ENCODE measurements around the gene NKD2. TPM values are rescaled to one million over a fixed set of nuclear protein-coding genes. Genes with fewer than 3 reads are reported as not detected.
A peak's percentile ranks its signal among the peaks of the same experiment; 100 is the strongest.

Gene NKD2
- total and polyA plus RNA-seq, 2 experiments from 2014 or later = not detected

DNA sequence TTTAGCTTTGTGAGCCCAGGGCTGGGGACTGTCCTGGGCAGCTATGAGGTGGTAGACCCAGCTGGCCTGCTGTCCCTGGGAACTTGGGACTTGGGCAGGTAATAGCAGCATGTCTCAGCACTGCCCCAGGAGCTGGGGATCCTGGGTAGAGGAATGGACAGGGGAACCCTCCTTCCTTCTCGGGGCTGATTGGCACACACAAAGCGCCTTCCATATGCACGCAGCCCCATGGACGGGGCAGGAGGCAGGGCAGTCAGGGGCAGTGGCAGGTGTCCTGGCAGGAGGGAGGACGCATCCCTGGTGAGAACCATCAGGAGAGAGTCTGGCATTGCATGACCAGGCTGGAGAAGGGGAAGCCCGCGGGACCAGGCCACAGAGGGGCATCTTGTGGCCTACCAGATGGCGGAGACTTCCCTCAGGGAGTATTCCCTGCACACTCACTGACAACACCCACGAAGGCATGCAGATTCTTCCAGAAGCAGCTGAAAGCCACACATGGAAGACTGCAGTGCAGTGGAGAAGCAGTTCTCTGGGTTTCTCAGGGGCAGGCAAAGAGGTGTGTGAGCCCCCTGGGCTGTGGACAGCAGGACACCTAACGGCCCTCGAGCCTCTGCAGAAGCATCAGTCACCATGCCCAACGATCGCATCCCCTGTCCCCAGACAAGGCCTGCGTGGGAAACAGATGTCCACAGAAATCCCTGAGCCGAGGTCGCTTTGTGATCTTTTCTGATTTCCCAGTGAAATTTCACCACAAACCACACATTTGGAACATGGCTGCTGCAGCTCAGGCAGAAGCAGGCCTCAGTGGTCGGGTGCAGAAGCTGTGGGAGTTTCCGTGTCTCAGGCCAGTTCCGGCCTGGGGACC is 7.0 kb upstream of the NKD2 start:
- Histone ChIP-seq H3K4me3 (no peak overlapping the region), H3K9me2 (ENCODE audit: insufficient read depth) (no peaks in the 10 kb centered on the region), H3K4me1 (ENCODE audit: insufficient read depth) (no peaks in the 10 kb centered on the region; the same call in 1 of the 2 replicates), H3F3A (ENCODE audit: insufficient read depth) (no peaks in the 10 kb centered on the region), H3K9me3 (ENCODE audit: low read depth) (no peaks in the 10 kb centered on the region), H3K27ac (no peak overlapping the region), H3K36me3 (ENCODE audit: low read depth) (no peaks in the 10 kb centered on the region), H4K20me1 (ENCODE audit: insufficient read depth) (no peaks in the 10 kb centered on the region), H3K4me2 (ENCODE audit: unreplicated experiment) (no peak overlapping the region), H3K27me3 (replicated peaks; ENCODE audit: insufficient read depth) (peaks cover 20% of the 10 kb centered on the region), H3K9ac (no peak overlapping the region), H2AFZ (no peak overlapping the region), H3K79me2 (ENCODE audit: insufficient read depth) (no peaks in the 10 kb centered on the region)
- no peak for DNase-seq
- TF ChIP-seq EZH2phosphoT487 (IDR thresholded peaks at IDR 0.05; ENCODE audit: insufficient read depth, low read depth) (no peak), EZH2 (IDR thresholded peaks at IDR 0.05; ENCODE audit: insufficient read depth, poor library complexity, severe bottlenecking) (no peak)
- WGBS, 2 experiments (ENCODE audit: low coverage in 1 of 2, low lambda C conversion rate in 2 of 2, missing lambda C conversion rate in 2 of 2) = 73 to 77% methylated on average over 19 of the region's 19 CpGs
- in situ Hi-C loops (cut with MboI) = no loop called here

DNA sequence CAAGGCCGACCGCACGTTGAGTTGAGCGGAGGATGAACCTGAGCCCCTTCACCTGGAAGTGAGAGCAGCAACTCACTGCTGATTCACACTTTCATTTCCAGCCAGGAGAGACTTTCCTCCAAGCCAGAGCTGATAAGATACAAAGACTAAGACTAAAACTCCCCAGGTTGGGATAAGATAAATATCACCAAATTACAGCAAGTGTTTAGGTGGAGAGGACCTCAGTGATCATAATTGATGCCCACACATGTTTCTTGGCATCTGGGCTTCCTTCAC is 6.4 kb upstream of the NKD2 start:
- no peak for DNase-seq
- TF ChIP-seq EZH2phosphoT487 (IDR thresholded peaks at IDR 0.05; ENCODE audit: insufficient read depth, low read depth) = no peak
- no peak for TF ChIP-seq EZH2 (IDR thresholded peaks at IDR 0.05; ENCODE audit: insufficient read depth, poor library complexity, severe bottlenecking)
- no peaks in the 10 kb centered on the region for H3F3A ChIP-seq (ENCODE audit: insufficient read depth)
- H3K9me3 ChIP-seq (ENCODE audit: low read depth) = no peaks in the 10 kb centered on the region
- H3K79me2 ChIP-seq (ENCODE audit: insufficient read depth) = no peaks in the 10 kb centered on the region
- WGBS, 2 experiments (ENCODE audit: low coverage in 1 of 2, low lambda C conversion rate in 2 of 2, missing lambda C conversion rate in 2 of 2) = 75 to 76% methylated on average over 4 of the region's 4 CpGs
- H3K9me2 ChIP-seq (ENCODE audit: insufficient read depth) = no peaks in the 10 kb centered on the region
- H3K36me3 ChIP-seq (ENCODE audit: low read depth) = no peaks in the 10 kb centered on the region
- peaks cover 21% of the 10 kb centered on the region for H3K27me3 ChIP-seq (replicated peaks; ENCODE audit: insufficient read depth)
- H3K4me1 ChIP-seq (ENCODE audit: insufficient read depth) = no peaks in the 10 kb centered on the region; the same call in 1 of the 2 replicates
- H3K27ac ChIP-seq = no peak overlapping the region
- H3K9ac ChIP-seq = no peak overlapping the region
- H2AFZ ChIP-seq = no peak overlapping the region
- in situ Hi-C loops (cut with MboI) = no loop called here
- H3K4me3 ChIP-seq = no peak overlapping the region
- H4K20me1 ChIP-seq (ENCODE audit: insufficient read depth) = no peaks in the 10 kb centered on the region
- H3K4me2 ChIP-seq (ENCODE audit: unreplicated experiment) = no peak overlapping the region

DNA sequence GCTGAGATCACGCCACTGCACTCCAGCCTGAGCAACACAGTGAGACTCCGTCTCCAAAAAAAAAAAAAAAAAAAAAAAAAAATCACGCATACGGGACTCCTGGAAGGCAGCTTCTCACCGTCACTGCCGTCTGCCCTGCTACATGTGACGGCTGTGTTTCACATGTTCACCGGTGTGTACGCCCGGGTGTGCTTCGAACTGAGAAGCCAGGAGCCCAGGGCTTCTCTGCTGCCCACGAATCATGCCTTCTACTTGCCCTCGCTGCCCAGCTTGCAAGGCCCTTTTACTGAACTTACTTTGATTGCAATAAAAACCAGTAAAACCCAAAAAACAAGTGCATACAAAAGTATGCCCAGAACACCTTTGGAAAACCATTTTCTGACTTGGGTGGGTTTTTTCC is 5.8 kb upstream of the NKD2 start:
- Histone ChIP-seq H3K9me2 (ENCODE audit: insufficient read depth) (no peaks in the 10 kb centered on the region), H3K4me3 (no peak overlapping the region), H3K4me1 (ENCODE audit: insufficient read depth) (no peaks in the 10 kb centered on the region), H3K27ac (no peak overlapping the region), H3K9ac (no peak overlapping the region), H3K9me3 (ENCODE audit: low read depth) (no peaks in the 10 kb centered on the region), H3K27me3 (replicated peaks; ENCODE audit: insufficient read depth) (peaks cover 28% of the 10 kb centered on the region), H3K79me2 (ENCODE audit: insufficient read depth) (no peaks in the 10 kb centered on the region), H2AFZ (no peak overlapping the region), H3F3A (ENCODE audit: insufficient read depth) (no peaks in the 10 kb centered on the region), H3K36me3 (ENCODE audit: low read depth) (no peaks in the 10 kb centered on the region), H3K4me2 (ENCODE audit: unreplicated experiment) (no peak overlapping the region), H4K20me1 (ENCODE audit: insufficient read depth) (no peaks in the 10 kb centered on the region)
- in situ Hi-C loops (cut with MboI) = no loop called here
- DNase-seq = no peak
- TF ChIP-seq EZH2 (IDR thresholded peaks at IDR 0.05; ENCODE audit: insufficient read depth, poor library complexity, severe bottlenecking) (no peak), EZH2phosphoT487 (IDR thresholded peaks at IDR 0.05; ENCODE audit: insufficient read depth, low read depth) (no peak)
- 78 to 80% methylated on average over 11 to 13 of the region's 13 CpGs for WGBS, 2 experiments (ENCODE audit: low coverage in 1 of 2, low lambda C conversion rate in 2 of 2, missing lambda C conversion rate in 2 of 2)

DNA sequence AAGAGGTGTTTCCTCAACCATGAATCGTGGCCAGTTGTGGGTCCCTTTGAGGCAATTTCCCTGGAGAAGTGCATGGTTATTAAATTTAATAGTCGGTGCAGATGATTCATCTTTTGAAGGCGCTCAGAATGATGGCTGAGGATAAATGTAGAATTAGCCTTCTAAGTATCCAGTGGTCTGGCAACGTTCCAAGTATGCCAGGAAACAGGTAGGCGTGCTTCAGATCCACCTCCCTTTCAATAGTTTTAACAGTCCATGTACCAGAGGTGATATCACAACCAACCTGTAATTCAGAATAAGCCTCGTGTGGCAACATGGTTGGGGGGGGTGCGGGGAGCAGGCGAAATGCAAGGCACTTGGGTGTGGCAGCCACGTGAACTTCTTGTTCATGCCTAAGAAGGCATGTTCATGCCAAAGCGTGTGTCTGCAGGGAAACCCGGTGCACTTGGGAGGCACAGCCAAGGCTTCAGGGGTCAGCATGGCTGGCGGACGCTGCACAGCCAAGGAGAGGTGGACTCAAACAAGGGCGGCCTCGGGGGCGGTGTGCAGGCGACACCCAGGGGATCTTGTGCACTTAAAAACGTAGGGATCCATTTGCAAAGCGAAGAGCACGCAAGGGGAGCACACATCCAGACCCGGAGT is 5.2 kb upstream of the NKD2 start:
- Histone ChIP-seq H3K4me3 (no peak overlapping the region), H3F3A (ENCODE audit: insufficient read depth) (no peaks in the 10 kb centered on the region), H3K4me2 (ENCODE audit: unreplicated experiment) (no peak overlapping the region), H3K27ac (no peak overlapping the region), H3K4me1 (ENCODE audit: insufficient read depth) (no peaks in the 10 kb centered on the region), H3K27me3 (replicated peaks; ENCODE audit: insufficient read depth) (peaks cover 30% of the 10 kb centered on the region), H3K9me2 (ENCODE audit: insufficient read depth) (no peaks in the 10 kb centered on the region), H3K9ac (no peak overlapping the region), H3K9me3 (ENCODE audit: low read depth) (no peaks in the 10 kb centered on the region), H2AFZ (no peak overlapping the region), H4K20me1 (ENCODE audit: insufficient read depth) (no peaks in the 10 kb centered on the region), H3K79me2 (ENCODE audit: insufficient read depth) (no peaks in the 10 kb centered on the region), H3K36me3 (ENCODE audit: low read depth) (no peaks in the 10 kb centered on the region)
- in situ Hi-C loops (cut with MboI) = no loop called here
- DNase-seq = peak; percentile 28
- TF ChIP-seq EZH2phosphoT487 (IDR thresholded peaks at IDR 0.05; ENCODE audit: insufficient read depth, low read depth) (no peak), EZH2 (IDR thresholded peaks at IDR 0.05; ENCODE audit: insufficient read depth, poor library complexity, severe bottlenecking) (no peak)
- WGBS, 2 experiments (ENCODE audit: low coverage in 1 of 2, low lambda C conversion rate in 2 of 2, missing lambda C conversion rate in 2 of 2) = 55 to 59% methylated on average over 21 of the region's 21 CpGs
